ENCODE results near the gene BRD4. TPM values are rescaled to one million over a fixed set of nuclear protein-coding genes. Genes with fewer than 3 reads are reported as not detected.

The BRD4 gene
- 41.4 and 58.6 TPM in 2 replicates for total RNA-seq (2014; rRNA removed; shearing (Covaris generic); ENCODE audit: low replicate concordance)

GRCh38 chr19:15332311-15332996, at the start of gene BRD4:
Gene BRD4, minus strand, starts transcription at chr19:15332539. Its CDS starts 59,440 bp downstream, at chr19:15273099.
- Histone ChIP-seq H4K20me1 (ENCODE audit: insufficient read depth, low read depth, low read length) (peaks cover 38% of the 10 kb centered on the region), H3K79me2 (ENCODE audit: low read length) (peaks cover 72% of the 10 kb centered on the region), H3K27me3 (ENCODE audit: low read length) (no peaks in the 10 kb centered on the region), H3K4me1 (ENCODE audit: low read length) (peaks cover 49% of the 10 kb centered on the region), H3K4me2 (ENCODE audit: low read depth, low read length, poor library complexity, severe bottlenecking) (peak within 1 kb of the TSS; percentile 92), H3K36me3 (ENCODE audit: insufficient read depth, low read length) (no peaks in the 10 kb centered on the region), H3K27ac (ENCODE audit: low read length) (peak within 1 kb of the TSS; percentile 86), H2AFZ (ENCODE audit: low read length) (peak within 1 kb of the TSS; percentile 81; the same call in 1 of the 2 replicates), H3K9ac (ENCODE audit: low read length) (peak within 1 kb of the TSS; percentile 99), H3K9me3 (ENCODE audit: low read length) (no peaks in the 10 kb centered on the region), H3K4me3 (ENCODE audit: low read length) (peak within 1 kb of the TSS; percentile 98), H3K9me2 (replicated peaks; ENCODE audit: insufficient read depth, low read length) (no peaks in the 10 kb centered on the region)
- DNase-seq, result peak; percentile 92

GRCh38 chr19:15381864-15382263, 49.5 kb upstream of the BRD4 start:
- no peak overlapping the region for H3K9ac ChIP-seq (ENCODE audit: low read length)
- H3K79me2 ChIP-seq (ENCODE audit: low read length), result peaks cover 43% of the 10 kb centered on the region
- H3K36me3 ChIP-seq (ENCODE audit: insufficient read depth, low read length), result peaks cover 6% of the 10 kb centered on the region; the same call in 1 of the 2 replicates
- no peak for DNase-seq
- no peaks in the 10 kb centered on the region for H3K9me3 ChIP-seq (ENCODE audit: low read length)
- H3K27ac ChIP-seq (ENCODE audit: low read length), result peak overlapping the region; percentile 43
- H3K4me2 ChIP-seq (ENCODE audit: low read depth, low read length, poor library complexity, severe bottlenecking), result peak overlapping the region; percentile 90
- peaks cover 7% of the 10 kb centered on the region; the same call in 1 of the 2 replicates for H4K20me1 ChIP-seq (ENCODE audit: insufficient read depth, low read depth, low read length)
- no peaks in the 10 kb centered on the region for H3K9me2 ChIP-seq (replicated peaks; ENCODE audit: insufficient read depth, low read length)
- no peak overlapping the region for H2AFZ ChIP-seq (ENCODE audit: low read length)
- no peaks in the 10 kb centered on the region for H3K27me3 ChIP-seq (ENCODE audit: low read length)
- no peak overlapping the region for H3K4me3 ChIP-seq (ENCODE audit: low read length)
- H3K4me1 ChIP-seq (ENCODE audit: low read length), result peaks cover 49% of the 10 kb centered on the region

- no peak overlapping the region for H2AFZ ChIP-seq (ENCODE audit: low read length)
- H3K9ac ChIP-seq (ENCODE audit: low read length), result peak overlapping the region; percentile 78
- H3K27me3 ChIP-seq (ENCODE audit: low read length), result no peaks in the 10 kb centered on the region
- peak overlapping the region; percentile 43 for H3K27ac ChIP-seq (ENCODE audit: low read length)
- peak overlapping the region; percentile 83 for H3K4me3 ChIP-seq (ENCODE audit: low read length)
- peaks cover 53% of the 10 kb centered on the region for H3K4me1 ChIP-seq (ENCODE audit: low read length)
- H4K20me1 ChIP-seq (ENCODE audit: insufficient read depth, low read depth, low read length), result peaks cover 7% of the 10 kb centered on the region; the same call in 1 of the 2 replicates
- no peak for DNase-seq
- H3K79me2 ChIP-seq (ENCODE audit: low read length), result peaks cover 45% of the 10 kb centered on the region
- peak overlapping the region; percentile 90 for H3K4me2 ChIP-seq (ENCODE audit: low read depth, low read length, poor library complexity, severe bottlenecking)
- no peaks in the 10 kb centered on the region for H3K9me2 ChIP-seq (replicated peaks; ENCODE audit: insufficient read depth, low read length)
- H3K9me3 ChIP-seq (ENCODE audit: low read length), result no peaks in the 10 kb centered on the region
- peaks cover 5% of the 10 kb centered on the region; the same call in 1 of the 2 replicates for H3K36me3 ChIP-seq (ENCODE audit: insufficient read depth, low read length)
Measured at GRCh38 chr19:15381429-15381828, 49.1 kb upstream of the BRD4 start.

GRCh38 chr19:15379999-15380647, 47.8 kb upstream of the BRD4 start:
- Histone ChIP-seq H4K20me1 (ENCODE audit: insufficient read depth, low read depth, low read length) (peaks cover 10% of the 10 kb centered on the region; the same call in 1 of the 2 replicates), H3K4me1 (ENCODE audit: low read length) (peaks cover 53% of the 10 kb centered on the region), H3K36me3 (ENCODE audit: insufficient read depth, low read length) (peaks cover 6% of the 10 kb centered on the region; the same call in 1 of the 2 replicates), H2AFZ (ENCODE audit: low read length) (no peak overlapping the region), H3K9me3 (ENCODE audit: low read length) (no peaks in the 10 kb centered on the region), H3K27me3 (ENCODE audit: low read length) (no peaks in the 10 kb centered on the region), H3K79me2 (ENCODE audit: low read length) (peaks cover 53% of the 10 kb centered on the region), H3K27ac (ENCODE audit: low read length) (peak overlapping the region; percentile 43), H3K4me2 (ENCODE audit: low read depth, low read length, poor library complexity, severe bottlenecking) (peak overlapping the region; percentile 90), H3K4me3 (ENCODE audit: low read length) (peak overlapping the region; percentile 83), H3K9me2 (replicated peaks; ENCODE audit: insufficient read depth, low read length) (no peaks in the 10 kb centered on the region), H3K9ac (ENCODE audit: low read length) (peak overlapping the region; percentile 78)
- DNase-seq, result no peak

- Histone ChIP-seq H3K9me3 (ENCODE audit: low read length) (no peaks in the 10 kb centered on the region), H3K9ac (ENCODE audit: low read length) (peak within 1 kb of the TSS; percentile 98), H3K79me2 (ENCODE audit: low read length) (peaks cover 61% of the 10 kb centered on the region), H4K20me1 (ENCODE audit: insufficient read depth, low read depth, low read length) (peaks cover 18% of the 10 kb centered on the region), H3K27me3 (ENCODE audit: low read length) (no peaks in the 10 kb centered on the region), H3K4me1 (ENCODE audit: low read length) (peaks cover 53% of the 10 kb centered on the region), H2AFZ (ENCODE audit: low read length) (no peak within 1 kb of the TSS), H3K4me3 (ENCODE audit: low read length) (peak within 1 kb of the TSS; percentile 88), H3K4me2 (ENCODE audit: low read depth, low read length, poor library complexity, severe bottlenecking) (peak within 1 kb of the TSS; percentile 94), H3K9me2 (replicated peaks; ENCODE audit: insufficient read depth, low read length) (no peaks in the 10 kb centered on the region), H3K36me3 (ENCODE audit: insufficient read depth, low read length) (peaks cover 5% of the 10 kb centered on the region; the same call in 1 of the 2 replicates), H3K27ac (ENCODE audit: low read length) (peak within 1 kb of the TSS; percentile 86)
- peak; percentile 99 for DNase-seq
Measured at GRCh38 chr19:15379083-15379998, 47.0 kb upstream of the BRD4 start, which contains the start of gene AKAP8. Gene AKAP8, minus strand, starts transcription at chr19:15379787. Its CDS starts 56 bp downstream, at chr19:15379731.

- Histone ChIP-seq H4K20me1 (ENCODE audit: insufficient read depth, low read depth, low read length) (peaks cover 23% of the 10 kb centered on the region), H3K36me3 (ENCODE audit: insufficient read depth, low read length) (peaks cover 5% of the 10 kb centered on the region; the same call in 1 of the 2 replicates), H3K9ac (ENCODE audit: low read length) (peak overlapping the region; percentile 98), H2AFZ (ENCODE audit: low read length) (no peak overlapping the region), H3K27me3 (ENCODE audit: low read length) (no peaks in the 10 kb centered on the region), H3K4me3 (ENCODE audit: low read length) (peak overlapping the region; percentile 88), H3K9me3 (ENCODE audit: low read length) (no peaks in the 10 kb centered on the region), H3K4me2 (ENCODE audit: low read depth, low read length, poor library complexity, severe bottlenecking) (peak overlapping the region; percentile 94), H3K9me2 (replicated peaks; ENCODE audit: insufficient read depth, low read length) (no peaks in the 10 kb centered on the region), H3K79me2 (ENCODE audit: low read length) (peaks cover 68% of the 10 kb centered on the region), H3K4me1 (ENCODE audit: low read length) (peaks cover 52% of the 10 kb centered on the region), H3K27ac (ENCODE audit: low read length) (peak overlapping the region; percentile 86)
- peak; percentile 90 for DNase-seq
Measured at GRCh38 chr19:15378534-15379082, 46.3 kb upstream of the BRD4 start.

- no peaks in the 10 kb centered on the region for H3K9me3 ChIP-seq (ENCODE audit: low read length)
- H3K79me2 ChIP-seq (ENCODE audit: low read length), result peaks cover 75% of the 10 kb centered on the region
- H3K4me1 ChIP-seq (ENCODE audit: low read length), result peaks cover 16% of the 10 kb centered on the region
- H3K27me3 ChIP-seq (ENCODE audit: low read length), result no peaks in the 10 kb centered on the region
- H3K9ac ChIP-seq (ENCODE audit: low read length), result no peak overlapping the region
- H3K4me2 ChIP-seq (ENCODE audit: low read depth, low read length, poor library complexity, severe bottlenecking), result no peak overlapping the region
- DNase-seq, result no peak
- H3K9me2 ChIP-seq (replicated peaks; ENCODE audit: insufficient read depth, low read length), result no peaks in the 10 kb centered on the region
- H2AFZ ChIP-seq (ENCODE audit: low read length), result no peak overlapping the region
- peaks cover 42% of the 10 kb centered on the region for H4K20me1 ChIP-seq (ENCODE audit: insufficient read depth, low read depth, low read length)
- peaks cover 20% of the 10 kb centered on the region for H3K36me3 ChIP-seq (ENCODE audit: insufficient read depth, low read length)
- H3K4me3 ChIP-seq (ENCODE audit: low read length), result no peak overlapping the region
- no peak overlapping the region for H3K27ac ChIP-seq (ENCODE audit: low read length)
Measured at GRCh38 chr19:15374796-15375440, 42.6 kb upstream of the BRD4 start.

Data from Karpas-422 (cell line).